ENCODE results near the gene SLF2.

SLF2 gene

DNA sequence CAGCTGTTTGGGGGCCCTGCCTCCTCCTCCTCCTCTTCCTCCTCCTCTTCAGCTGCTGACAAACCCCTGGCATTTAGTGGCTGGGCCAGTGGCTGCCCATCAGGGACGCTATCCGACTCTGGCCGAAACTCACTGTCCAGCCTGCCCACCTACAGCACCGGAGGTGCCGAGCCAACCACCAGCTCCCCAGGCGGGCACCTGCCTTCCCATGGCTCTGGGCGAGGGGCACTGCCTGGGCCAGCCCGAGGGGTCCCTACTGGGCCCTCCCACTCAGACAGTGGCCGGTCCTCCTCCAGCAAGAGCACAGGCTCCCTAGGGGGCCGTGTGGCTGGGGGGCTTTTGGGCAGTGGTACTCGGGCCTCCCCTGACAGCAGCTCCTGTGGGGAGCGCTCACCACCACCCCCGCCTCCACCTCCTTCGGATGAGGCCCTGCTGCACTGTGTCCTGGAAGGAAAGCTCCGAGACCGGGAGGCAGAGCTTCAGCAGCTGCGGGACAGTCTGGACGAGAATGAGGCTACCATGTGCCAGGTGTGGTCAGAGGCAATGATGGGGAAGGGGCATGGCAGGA is 91.0 kb downstream of the SLF2 start:
- DNase-seq, result no peak

DNA sequence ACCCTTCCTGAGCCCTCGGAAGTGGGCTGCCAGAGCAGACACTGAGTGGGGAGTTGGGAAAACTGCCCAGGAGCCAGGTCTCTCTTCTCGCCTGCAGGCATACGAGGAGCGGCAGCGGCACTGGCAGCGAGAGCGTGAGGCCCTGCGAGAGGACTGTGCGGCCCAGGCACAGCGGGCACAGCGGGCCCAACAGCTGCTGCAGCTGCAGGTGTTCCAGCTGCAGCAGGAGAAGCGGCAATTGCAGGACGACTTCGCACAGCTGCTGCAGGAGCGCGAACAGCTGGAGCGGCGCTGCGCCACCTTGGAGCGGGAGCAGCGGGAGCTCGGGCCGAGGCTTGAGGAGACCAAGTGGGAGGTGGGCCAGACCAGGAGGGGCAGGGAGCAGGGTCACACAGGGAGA is 92.6 kb downstream of the SLF2 start:
- DNase-seq, result no peak

DNA sequence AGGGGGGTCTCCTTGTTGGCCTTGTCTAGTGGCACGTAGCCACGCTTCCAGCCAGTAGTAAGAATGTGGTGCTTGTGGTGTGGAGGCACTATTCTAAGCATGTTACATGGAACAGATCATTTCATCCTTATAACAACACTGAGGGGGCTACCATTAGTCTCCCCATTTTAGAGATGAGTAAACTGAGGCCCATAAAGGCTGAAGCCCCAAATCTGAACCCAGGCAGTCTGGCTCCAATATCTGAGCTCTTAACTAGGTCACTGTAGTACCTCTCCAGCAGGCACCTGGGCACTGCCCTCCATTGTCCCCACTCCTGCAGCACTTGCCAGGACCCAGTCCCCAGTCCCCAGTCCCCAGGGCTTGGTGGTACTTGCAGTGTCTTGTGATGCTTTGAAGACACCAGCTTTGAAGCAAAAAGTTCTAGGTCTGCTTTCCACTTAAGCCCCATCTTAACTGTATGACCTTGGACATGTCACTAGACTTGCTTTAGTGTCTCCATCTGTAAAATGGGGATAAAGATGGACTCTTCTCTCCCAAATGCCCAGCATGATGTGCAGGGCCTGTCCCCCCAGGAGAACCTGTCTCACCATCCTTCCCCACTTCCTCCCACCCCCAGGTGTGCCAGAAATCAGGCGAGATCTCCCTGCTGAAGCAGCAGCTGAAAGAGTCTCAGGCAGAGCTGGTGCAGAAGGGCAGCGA is 93.3 kb downstream of the SLF2 start:
- DNase-seq, result no peak

DNA sequence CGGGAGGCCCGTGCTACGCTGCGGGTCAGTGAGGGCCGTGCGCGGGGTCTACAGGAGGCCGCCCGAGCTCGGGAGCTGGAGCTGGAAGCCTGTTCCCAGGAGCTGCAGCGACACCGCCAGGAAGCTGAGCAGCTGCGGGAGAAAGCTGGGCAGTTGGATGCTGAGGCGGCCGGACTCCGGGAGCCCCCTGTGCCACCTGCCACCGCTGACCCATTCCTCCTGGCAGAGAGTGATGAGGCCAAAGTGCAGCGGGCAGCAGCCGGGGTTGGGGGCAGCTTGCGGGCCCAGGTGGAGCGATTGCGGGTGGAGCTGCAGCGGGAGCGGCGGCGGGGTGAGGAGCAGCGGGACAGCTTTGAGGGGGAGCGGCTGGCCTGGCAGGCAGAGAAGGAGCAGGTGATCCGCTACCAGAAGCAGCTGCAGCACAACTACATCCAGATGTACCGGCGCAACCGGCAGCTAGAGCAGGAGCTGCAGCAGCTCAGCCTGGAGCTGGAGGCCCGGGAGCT is 93.9 kb downstream of the SLF2 start:
- DNase-seq, result no peak

DNA sequence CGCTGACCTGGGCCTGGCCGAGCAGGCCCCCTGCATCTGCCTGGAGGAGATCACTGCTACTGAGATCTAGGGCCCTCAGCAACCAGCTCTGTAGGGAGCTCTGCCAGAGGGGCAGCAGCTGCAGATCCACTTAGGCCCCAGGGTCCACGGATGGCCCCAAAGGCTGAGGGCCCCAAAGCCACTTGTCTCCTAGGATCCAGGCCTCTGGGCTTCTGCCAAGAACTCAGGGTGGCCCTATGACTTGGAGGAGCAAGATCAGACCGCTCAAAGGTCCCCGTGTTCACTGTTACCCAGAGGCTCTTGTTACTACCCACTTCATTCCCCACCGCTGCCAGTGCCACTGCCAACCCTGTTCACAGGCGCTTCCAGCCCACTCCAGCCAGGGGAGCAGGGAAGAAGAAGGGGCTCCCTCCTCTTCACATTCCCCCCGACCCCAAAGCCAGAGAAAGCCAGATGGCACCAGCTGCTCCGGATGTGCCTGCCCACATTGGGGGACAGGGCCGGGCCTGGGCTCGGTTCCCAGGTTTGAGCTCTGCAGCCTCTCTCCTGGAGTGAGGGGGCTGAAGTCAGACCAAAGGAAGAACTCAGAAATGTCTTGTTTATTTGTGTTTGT is 94.4 kb downstream of the SLF2 start:
- DNase-seq, result no peak

DNA sequence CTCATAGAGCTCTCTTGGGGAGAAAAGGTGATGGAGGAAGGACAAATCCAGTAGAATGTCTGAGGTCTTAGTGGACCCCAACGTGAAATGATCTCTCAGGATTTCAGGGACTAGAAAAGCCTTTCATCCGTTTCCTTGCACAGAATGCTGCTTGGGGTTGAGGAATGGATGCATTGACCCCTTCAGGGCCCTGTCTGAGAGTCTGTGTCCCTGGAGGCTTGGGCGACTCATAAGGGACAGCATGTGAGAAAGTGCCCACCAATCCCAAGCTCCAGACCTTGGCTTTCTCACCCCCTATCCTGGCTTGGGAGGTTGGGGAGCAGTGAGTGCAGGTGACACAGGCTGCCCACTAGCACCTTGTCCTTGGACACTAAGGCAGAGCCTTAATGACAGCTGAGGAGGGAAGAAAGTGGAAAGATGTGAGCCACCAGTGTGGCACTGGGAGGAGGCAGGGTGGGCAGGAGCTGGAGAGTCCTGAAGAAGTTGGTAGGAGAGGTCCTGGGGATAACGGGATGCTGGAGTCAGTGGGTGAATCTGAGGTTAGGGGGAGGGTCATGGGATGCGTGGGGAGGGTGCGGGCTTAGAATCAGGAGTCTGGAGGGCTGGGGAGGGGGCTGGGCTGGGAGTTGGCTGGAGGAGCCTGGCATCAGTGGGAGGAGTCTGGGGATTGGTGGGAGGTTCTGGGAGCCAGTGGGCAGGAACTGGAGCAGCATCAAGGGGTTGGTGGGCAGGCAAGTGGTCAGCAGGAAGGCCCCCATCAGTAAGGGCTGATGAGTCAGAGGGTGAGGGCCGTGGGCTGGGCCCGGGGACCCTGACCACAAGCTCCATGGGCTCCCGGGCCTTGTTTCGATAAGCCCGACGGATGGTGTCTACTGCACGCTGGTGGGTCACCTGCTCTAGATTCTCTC is 95.4 kb downstream of the SLF2 start:
- no peak for DNase-seq

DNA sequence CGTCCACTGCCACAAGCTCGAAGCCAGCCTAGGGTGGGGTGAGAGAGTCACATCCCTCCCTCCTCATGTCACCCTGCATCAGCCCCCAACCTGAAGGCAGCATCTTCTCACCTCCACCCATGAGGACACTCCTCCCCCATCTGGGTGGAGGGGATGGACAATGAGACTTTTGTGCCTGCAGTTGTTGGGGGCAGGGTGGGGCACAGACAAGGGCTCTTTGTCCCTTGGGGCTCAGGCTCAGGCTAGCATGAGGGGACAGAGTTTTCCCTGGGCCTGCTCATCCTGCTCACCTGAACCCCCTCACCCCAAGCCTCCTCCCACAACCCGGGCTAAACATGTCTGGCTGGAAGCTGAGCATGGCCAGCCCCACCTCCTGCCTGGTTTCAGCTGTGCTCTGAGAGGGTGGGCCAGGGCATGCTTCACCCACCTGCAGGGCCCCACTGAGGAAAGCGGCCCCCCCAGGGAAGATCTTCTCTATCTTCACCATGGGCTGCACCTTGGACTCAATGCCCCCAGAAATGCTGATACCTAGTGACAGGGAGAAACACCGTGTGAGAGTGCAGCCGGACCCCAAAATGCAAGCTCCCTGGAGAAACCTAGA is 96.2 kb downstream of the SLF2 start:
- no peak for DNase-seq

DNA sequence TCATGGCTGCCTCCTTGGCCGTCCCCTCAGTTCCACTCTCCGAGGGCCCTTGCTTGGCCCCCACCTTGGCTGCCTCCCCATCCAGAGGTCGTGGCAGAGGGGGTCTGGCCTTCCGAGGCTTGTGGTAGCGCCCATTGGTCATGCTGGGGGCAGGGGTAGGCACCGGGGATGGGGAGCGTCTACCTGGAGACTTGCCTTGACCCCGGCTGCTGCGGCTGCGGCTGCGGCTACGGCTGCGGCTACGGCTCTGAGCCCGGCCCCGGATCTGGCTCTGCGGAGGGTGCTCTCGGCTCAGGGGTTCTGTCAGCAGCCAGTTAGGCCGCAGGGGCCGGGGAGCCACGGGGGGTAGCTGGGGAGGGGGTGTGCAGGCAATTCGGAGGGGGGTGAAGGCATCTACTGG is 97.6 kb downstream of the SLF2 start:
- no peak for DNase-seq

DNA sequence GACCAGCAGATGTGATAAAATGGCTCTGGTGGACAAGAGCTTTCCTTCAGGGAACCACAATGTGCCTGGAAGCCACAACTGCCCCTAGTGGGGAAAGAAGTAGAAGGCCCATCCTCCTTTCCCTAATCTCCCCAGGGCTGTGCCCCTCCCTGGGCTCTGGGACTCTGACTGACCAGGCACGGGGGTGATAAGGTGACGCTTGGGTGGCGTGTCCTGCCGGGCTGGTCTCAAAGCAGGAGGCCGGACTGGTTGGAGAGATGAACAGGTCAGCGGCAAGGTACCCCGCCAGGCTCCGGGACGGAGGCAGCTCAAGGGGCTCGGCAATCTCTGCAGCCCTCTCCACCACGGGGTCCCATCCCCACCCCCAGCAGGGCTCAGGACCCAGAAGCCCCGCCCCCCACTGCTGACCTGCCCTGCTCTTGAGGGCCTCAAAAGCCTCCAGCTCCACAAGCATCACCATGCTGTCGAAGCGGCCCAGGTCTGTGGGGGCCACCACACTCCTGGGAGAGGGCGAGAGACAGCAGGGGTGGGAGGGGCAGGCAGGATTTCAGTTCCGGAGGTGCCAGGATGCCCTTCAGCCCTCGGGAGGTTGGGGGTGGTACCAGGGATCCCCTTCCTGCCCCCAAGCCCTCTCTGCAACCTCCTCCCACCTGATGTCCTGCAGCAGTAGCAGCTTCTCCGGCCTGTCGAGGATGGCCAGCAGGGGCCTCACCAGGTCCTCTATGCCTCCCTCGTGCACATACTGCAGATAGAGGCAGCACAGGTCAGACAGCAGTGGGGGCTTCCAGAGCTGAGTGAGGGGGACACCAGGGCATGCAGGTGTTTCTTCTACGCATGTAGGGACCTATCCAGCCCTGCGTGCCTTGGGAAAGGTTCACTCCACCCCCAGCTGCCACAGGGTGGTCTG is 99.0 kb downstream of the SLF2 start:
- DNase-seq, result no peak

DNA sequence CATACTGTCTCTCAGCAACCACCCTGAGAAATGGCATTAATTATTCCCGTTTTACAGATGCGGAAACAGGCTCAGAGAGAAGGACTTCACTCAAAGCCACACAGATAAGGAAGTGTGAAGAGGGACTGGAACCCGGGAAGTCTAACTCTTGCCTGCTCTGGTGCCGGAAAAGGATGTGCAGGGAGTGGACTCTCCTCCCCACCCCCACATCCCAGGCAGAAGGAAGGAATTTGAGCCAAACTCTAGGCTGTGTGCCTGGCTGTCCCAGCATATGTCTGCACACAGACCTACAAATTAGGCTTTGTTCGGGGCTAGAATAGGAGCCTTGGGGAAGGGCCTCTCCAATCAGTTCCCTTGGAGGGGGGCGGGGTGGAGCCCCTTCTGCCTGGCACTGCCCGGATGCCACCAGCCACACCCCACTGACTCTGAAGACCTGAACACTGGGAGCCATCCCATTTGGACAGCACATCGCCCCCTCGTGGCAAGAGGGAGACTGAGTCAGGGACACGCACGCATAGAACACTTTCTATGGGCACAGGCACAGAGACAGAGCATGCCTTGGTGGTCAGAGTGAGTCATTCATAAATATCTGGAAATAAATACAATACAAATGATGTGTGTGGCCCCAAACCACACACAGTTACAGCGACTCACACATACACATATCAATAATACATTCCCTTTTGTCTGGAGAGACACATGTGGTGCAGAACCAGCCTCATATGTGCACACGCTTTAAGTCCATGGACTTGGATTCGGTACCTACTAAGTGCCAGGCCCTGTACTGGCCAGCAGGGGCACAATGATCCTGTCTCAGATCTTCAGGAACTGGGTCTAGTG is 100.0 kb downstream of the SLF2 start:
- DNase-seq, result no peak

DNA sequence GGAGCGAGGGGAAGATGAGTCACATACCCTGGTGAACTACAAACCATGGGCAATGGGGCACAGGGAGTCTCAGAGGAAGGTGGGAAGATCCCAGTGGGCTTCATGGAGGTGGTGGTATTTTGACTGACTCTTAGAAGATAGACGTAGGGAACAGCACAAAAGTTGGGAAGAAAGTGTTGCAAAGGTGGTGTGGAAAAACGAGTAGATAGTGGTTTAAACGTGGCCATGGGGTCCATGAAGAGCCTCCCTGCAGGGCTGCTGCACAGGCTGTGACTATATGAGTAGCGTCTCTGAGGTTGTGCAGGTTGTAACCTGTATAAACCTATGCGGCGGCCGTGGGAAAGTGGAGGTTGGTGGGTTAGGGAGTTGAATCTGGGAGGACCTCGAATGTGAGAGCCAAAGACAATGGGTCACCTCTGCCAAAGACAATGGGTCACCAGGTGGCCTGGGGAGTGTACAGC is 100.6 kb downstream of the SLF2 start:
- DNase-seq, result no peak

DNA sequence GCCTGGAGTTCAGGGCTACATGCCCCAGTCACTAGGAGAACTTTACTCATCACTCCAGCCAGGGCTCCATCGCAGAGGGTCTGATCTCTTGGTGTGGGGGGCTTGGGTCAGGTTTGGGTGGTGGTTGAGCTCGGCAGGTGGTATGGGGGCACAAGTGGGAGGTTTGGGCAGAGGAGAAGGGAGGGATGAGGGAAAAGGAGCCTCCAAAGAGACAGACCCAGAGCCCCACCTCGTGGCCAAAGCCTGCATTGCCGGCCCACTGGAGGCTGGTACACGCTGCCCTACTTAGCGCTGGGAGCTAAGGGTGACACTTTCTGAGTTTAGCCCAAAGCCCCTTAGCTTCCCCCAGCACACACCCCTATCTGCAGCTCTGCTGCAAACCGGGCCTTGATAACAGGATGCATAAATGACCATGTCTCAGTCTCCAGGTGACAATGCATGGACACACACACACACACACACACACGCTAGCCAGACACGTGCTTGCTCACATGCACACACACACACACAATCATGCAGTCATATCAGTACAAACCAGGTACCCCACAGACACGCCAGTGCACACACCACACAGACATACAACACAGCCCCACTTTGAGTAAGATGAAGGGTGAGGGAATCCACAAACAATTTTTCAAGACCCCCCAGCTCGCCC is 101.6 kb downstream of the SLF2 start:
- no peak for DNase-seq
